GM13977 (cell line): Measurements from ENCODE around the gene USP24.

Experiments
- DNase-seq: peaks from one replicate; pipeline ENCODE4 v3.0.0; 2012; ENCODE audit warnings: low spot score
- in situ Hi-C: fragments of 300-500 bp; cut with MboI; formaldehyde crosslinking; loops from one replicate; pipeline ENCODE4 v1.12.0; 2022; ENCODE audit warnings: low sequenced_read_pairs, low pct_unique_long_range_greater_than_20kb, mixed read lengths, inconsistent platforms; ENCODE audit not compliant: unreplicated experiment
- TF ChIP-seq, protein P1 (sequence below): IDR thresholded peaks from 2 replicates; pipeline ENCODE4 v1.5.1; 2012; ENCODE audit warnings: mild to moderate bottlenecking, control low read depth; ENCODE audit not compliant: insufficient read depth; ENCODE audit errors: extremely low read depth, missing control alignments

USP24 gene

DNA sequence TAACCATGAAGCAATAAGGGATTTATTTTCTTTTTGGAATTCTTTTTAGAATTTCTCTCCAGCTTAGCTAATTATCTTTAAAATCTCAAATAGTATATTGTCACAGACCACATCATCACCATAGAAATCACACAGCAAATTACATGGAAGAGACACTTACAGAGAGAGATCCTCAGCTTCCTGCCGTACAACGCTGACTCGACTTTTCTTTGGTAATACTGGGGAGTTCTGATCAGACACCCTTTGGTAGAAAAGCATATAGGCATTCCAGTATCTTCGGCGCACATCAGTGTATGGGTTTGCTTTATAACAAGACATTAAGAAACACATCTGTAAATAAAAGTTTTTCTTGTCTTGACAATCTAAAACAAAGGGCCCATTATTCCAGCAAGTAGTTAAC lies 120.1 kb downstream of the USP24 start:
- TF ChIP-seq, protein P1, sequence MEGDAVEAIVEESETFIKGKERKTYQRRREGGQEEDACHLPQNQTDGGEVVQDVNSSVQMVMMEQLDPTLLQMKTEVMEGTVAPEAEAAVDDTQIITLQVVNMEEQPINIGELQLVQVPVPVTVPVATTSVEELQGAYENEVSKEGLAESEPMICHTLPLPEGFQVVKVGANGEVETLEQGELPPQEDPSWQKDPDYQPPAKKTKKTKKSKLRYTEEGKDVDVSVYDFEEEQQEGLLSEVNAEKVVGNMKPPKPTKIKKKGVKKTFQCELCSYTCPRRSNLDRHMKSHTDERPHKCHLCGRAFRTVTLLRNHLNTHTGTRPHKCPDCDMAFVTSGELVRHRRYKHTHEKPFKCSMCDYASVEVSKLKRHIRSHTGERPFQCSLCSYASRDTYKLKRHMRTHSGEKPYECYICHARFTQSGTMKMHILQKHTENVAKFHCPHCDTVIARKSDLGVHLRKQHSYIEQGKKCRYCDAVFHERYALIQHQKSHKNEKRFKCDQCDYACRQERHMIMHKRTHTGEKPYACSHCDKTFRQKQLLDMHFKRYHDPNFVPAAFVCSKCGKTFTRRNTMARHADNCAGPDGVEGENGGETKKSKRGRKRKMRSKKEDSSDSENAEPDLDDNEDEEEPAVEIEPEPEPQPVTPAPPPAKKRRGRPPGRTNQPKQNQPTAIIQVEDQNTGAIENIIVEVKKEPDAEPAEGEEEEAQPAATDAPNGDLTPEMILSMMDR: no peak
- in situ Hi-C loops: no loop called here
- no peak for DNase-seq

- in situ Hi-C loops: no loop called here
- TF ChIP-seq, protein P1: no peak
Measured at GRCh38 chr1:55092475-55092874, 122.7 kb downstream of the USP24 start.

DNA sequence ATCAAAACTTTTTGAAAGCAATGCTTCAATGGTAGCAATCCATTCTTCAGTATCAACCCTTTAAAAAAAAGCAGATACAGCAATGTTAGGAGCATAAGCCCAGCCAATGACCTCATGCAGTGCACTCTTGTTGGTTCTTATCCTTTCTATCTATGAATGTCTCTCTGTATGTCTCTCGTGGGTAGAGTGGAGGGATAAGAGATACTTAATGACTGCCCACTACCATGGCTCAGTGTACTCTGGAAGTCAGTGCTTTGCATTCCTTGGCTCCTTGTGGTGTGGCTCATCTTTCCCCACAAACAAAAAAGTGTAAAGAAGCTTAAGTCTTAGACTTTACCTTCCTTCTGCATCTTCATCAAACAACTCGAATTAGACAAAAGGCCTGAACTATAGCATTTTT lies 125.5 kb downstream of the USP24 start:
- in situ Hi-C loops: no loop called here
- TF ChIP-seq, protein P1: no peak
- DNase-seq: no peak

More at GRCh38 chr1:55092475-55092874, 122.7 kb downstream of the USP24 start:
- DNase-seq: no peak

- DNase-seq: no peak
- TF ChIP-seq, protein P1: no peak
- in situ Hi-C loops: no loop called here
Measured at GRCh38 chr1:55088413-55088812, 126.8 kb downstream of the USP24 start.

DNA sequence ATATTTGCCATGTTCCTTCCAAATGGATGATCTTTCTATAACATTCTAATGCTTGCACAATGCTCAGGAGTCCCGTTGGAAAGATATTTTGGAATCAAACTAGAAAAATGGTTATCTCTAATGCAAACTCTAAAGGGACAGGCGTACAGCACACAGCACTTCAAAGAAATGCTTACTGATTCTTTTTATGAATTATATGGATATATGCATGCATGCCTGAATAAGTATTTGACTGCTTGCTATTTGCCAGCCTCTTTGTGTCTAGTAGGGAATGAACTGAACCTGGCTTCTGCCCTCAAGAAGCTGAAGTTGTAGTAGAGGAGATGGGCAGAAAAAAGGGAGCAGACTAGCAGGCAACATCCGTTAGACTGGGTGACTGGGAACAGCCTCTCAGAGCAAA lies 127.7 kb downstream of the USP24 start:
- no peak for DNase-seq
- in situ Hi-C loops: no loop called here
- TF ChIP-seq, protein P1: no peak

- in situ Hi-C loops: no loop called here
- TF ChIP-seq, protein P1: no peak
- no peak for DNase-seq
Measured at GRCh38 chr1:55084257-55084656, 130.9 kb downstream of the USP24 start.

DNA sequence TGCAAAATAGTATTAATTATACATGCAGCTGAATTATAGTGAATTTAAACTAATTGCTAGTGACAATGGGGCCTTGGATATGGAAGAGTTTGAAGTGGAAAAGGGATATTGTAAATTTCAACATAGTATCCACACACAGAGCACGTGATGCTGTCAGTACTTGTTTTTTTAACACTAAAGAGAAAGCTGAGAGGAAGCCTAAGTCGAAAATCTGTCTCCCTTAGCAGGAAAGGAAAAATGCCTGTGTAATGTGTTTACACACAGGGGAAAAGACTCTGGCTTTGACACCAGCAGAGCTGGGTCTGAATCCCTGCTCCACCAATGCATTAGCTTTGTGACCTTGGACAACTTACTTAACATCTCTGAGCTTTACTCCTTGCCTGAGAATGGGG lies 133.3 kb downstream of the USP24 start:
- TF ChIP-seq, protein P1: no peak
- DNase-seq: no peak
- in situ Hi-C loops: no loop called here
